OCI-LY7 (cell line): ENCODE results near the gene SERF2.

Experiments
- EZH2phosphoT487 ChIP-seq: fragments of 200-600 bp; sonication (generic); IDR thresholded peaks from 2 replicates; pipeline ENCODE4 v1.6.1; 2018; ENCODE audit warnings: low read depth, borderline replicate concordance, mild to moderate bottlenecking, mixed run types, antibody characterized with exemption, low read length, moderate library complexity, mixed read lengths
- TF ChIP-seq, protein P1 (sequence below): fragments of 200-600 bp; sonication (generic); conservative IDR thresholded peaks from 2 replicates; pipeline ENCODE4 v1.5.1; 2014; ENCODE audit warnings: mild to moderate bottlenecking, antibody characterized with exemption, low read length, moderate library complexity, mixed read lengths

DNA sequence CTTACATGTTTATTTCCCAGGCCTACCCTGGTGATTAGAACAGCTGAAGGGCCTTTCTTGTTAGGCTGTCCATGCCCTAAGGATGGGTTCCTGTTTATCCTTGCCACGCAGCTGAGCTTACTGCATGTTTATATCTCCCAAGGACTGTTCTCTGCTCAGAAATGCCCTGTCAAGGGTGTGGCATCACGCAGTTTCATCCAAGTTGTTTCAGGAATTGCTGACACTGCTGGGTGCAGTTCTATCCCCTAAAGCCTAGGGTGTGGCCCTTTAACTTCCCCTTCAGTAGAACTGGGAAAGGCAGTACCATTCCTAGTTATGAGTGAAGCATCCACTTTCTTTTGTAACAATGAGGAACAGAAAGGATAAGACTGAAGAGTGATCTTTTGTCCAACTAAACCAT, 20.3 kb upstream of the SERF2 start:
- TF ChIP-seq, protein P1, sequence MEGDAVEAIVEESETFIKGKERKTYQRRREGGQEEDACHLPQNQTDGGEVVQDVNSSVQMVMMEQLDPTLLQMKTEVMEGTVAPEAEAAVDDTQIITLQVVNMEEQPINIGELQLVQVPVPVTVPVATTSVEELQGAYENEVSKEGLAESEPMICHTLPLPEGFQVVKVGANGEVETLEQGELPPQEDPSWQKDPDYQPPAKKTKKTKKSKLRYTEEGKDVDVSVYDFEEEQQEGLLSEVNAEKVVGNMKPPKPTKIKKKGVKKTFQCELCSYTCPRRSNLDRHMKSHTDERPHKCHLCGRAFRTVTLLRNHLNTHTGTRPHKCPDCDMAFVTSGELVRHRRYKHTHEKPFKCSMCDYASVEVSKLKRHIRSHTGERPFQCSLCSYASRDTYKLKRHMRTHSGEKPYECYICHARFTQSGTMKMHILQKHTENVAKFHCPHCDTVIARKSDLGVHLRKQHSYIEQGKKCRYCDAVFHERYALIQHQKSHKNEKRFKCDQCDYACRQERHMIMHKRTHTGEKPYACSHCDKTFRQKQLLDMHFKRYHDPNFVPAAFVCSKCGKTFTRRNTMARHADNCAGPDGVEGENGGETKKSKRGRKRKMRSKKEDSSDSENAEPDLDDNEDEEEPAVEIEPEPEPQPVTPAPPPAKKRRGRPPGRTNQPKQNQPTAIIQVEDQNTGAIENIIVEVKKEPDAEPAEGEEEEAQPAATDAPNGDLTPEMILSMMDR = no peak
- TF ChIP-seq EZH2phosphoT487 = no peak
